HepG2 (cell line): ENCODE results near the gene SAMD10. TPM values are rescaled to one million over a fixed set of nuclear protein-coding genes. Genes with fewer than 3 reads are reported as not detected.

ENCODE experiments used
- BORCS8-MEF2B ChIP-seq: sonication (generic); formaldehyde crosslinking; IDR thresholded peaks from 2 replicates; pipeline ENCODE4 v1.8.0; 2022; ENCODE audit warnings: mild to moderate bottlenecking, missing genetic modification reagents
- KLF16 ChIP-seq, 2 experiments: sonication (generic) in 1 of 2; formaldehyde crosslinking in 1 of 2; IDR thresholded peaks; 2 replicates each; pipeline versions ENCODE4 v1.6.1 to v1.8.0; 2016 to 2023; ENCODE audit warnings: missing genetic modification reagents in 2 of 2, missing compliant biosample characterization in 1 of 2
- ZFP82 ChIP-seq: sonication (generic); formaldehyde crosslinking; IDR thresholded peaks from 2 replicates; pipeline ENCODE4 v1.5.1; 2020; ENCODE audit warnings: mild to moderate bottlenecking, missing genetic modification reagents, borderline replicate concordance
- ZNF547 ChIP-seq: sonication (generic); formaldehyde crosslinking; IDR thresholded peaks from 2 replicates; pipeline ENCODE4 v1.5.1; 2020; ENCODE audit warnings: mild to moderate bottlenecking, missing genetic modification reagents
- polyA plus RNA-seq, 8 experiments: library from polyadenylated mRNA; depleted of rRNA in 3 of 8; stranded (reverse) in 7 of 8; unstranded in 1 of 8; fragments of >200 nt; fragmentation: Illumina TruSeq in 4 of 8; extraction: Trizol in 4 of 8; gene quantifications; 2 replicates each; pipeline versions ENCODE4 v1.2.1 to v1.2.3, GENCODE V29; 2011 to 2016; ENCODE audit warnings: low read depth in 4 of 8, missing spikeins in 1 of 8, mixed read lengths in 1 of 8; ENCODE audit not compliant: insufficient read depth in 1 of 8
- total RNA-seq, 5 experiments: library from RNA; depleted of rRNA; stranded (reverse); fragments of >200 nt; fragmentation: Illumina TruSeq; extraction: Trizol; gene quantifications; 2 replicates each; pipeline ENCODE4 v1.2.3, GENCODE V29; 2016; ENCODE audit warnings: low read depth in 1 of 5
- TF ChIP-seq, protein P1 (sequence below): sonication (generic); formaldehyde crosslinking; IDR thresholded peaks from 2 replicates; pipeline ENCODE4 v1.4.0; 2020; ENCODE audit warnings: mild to moderate bottlenecking, missing genetic modification reagents, borderline replicate concordance
- TF ChIP-seq, protein P2 (sequence below): sonication (generic); formaldehyde crosslinking; IDR thresholded peaks from 2 replicates; pipeline ENCODE4 v1.4.0; 2020; ENCODE audit warnings: missing genetic modification reagents, mild to moderate bottlenecking, borderline replicate concordance
- TF ChIP-seq, protein P3 (sequence below): sonication (generic); formaldehyde crosslinking; IDR thresholded peaks from 2 replicates; pipeline ENCODE4 v1.5.1; 2020; ENCODE audit warnings: mild to moderate bottlenecking, missing genetic modification reagents
- TF ChIP-seq, protein P4 (sequence below): fragments of 450-650 bp; IDR thresholded peaks from 2 replicates; pipeline ENCODE4 v1.6.1; 2016
- TF ChIP-seq, protein P5 (sequence below): IDR thresholded peaks from 2 replicates; pipeline ENCODE4 v1.6.1; 2016
- TF ChIP-seq, protein P6 (sequence below): sonication (generic); formaldehyde crosslinking; IDR thresholded peaks from 2 replicates; pipeline ENCODE4 v1.8.0; 2022; ENCODE audit warnings: mild to moderate bottlenecking, missing genetic modification reagents, borderline replicate concordance
- TF ChIP-seq, protein P7 (sequence below): sonication (generic); formaldehyde crosslinking; IDR thresholded peaks from 2 replicates; pipeline ENCODE4 v1.5.0; 2020; ENCODE audit warnings: missing genetic modification reagents

The SAMD10 gene
- total and polyA plus RNA-seq, 2 of the 13 experiments (the other 11 are each of a cell fraction or from before 2014, with no cell fraction given) = 6.1 to 11.0 TPM

DNA sequence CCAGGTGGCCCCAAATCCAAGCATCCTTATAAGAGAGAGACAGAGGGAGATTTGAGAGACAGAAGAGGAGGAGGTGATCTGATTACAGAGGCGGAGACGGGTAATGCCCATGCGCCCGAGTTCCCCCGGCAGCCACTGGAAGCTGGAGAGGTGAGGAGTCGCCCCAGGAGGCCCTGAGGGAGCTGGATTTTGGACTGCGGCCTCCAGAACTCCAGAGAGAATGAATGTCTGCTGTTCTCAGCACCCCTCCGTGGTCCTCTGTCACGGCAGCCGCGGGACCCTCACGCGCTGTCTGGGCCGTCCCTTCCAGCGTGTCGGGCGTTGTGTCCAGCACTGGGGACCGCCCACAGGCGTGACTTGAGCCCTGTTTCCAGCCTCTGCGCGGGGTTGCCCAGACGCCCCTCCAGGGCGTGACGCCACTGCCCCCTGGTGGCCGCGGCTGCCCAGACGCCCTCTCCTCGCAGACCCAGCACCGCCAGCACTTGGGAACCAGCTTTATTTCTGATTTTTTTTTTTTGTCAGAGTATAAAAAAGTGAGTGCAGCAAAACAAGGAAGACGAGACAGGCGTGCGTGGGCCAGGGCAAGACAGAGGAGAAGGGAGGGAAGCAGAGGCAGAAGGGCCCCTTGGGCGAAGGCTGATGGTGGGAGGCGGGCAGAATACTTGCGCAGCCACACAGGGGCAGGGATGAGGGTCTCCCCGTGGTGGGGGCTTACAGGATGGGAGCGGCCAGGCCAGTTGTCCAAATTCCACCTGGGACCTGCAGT, 5.6 kb downstream of the SAMD10 start (continued):
- TF ChIP-seq KLF16 (CRISPR knock-in tag; IDR thresholded peaks at IDR 0.05) (peak in 1 of 2 experiments; percentile 86; a peak in 2 of 4 replicates), ZFP82 (0 out of 2 replicates have a peak, but pooled peaks have one; percentile 43), ZNF547 (CRISPR knock-in tag) (no peak; the same call in 1 of the 2 replicates), BORCS8-MEF2B (peak; percentile 90)
- TF ChIP-seq, protein P1, sequence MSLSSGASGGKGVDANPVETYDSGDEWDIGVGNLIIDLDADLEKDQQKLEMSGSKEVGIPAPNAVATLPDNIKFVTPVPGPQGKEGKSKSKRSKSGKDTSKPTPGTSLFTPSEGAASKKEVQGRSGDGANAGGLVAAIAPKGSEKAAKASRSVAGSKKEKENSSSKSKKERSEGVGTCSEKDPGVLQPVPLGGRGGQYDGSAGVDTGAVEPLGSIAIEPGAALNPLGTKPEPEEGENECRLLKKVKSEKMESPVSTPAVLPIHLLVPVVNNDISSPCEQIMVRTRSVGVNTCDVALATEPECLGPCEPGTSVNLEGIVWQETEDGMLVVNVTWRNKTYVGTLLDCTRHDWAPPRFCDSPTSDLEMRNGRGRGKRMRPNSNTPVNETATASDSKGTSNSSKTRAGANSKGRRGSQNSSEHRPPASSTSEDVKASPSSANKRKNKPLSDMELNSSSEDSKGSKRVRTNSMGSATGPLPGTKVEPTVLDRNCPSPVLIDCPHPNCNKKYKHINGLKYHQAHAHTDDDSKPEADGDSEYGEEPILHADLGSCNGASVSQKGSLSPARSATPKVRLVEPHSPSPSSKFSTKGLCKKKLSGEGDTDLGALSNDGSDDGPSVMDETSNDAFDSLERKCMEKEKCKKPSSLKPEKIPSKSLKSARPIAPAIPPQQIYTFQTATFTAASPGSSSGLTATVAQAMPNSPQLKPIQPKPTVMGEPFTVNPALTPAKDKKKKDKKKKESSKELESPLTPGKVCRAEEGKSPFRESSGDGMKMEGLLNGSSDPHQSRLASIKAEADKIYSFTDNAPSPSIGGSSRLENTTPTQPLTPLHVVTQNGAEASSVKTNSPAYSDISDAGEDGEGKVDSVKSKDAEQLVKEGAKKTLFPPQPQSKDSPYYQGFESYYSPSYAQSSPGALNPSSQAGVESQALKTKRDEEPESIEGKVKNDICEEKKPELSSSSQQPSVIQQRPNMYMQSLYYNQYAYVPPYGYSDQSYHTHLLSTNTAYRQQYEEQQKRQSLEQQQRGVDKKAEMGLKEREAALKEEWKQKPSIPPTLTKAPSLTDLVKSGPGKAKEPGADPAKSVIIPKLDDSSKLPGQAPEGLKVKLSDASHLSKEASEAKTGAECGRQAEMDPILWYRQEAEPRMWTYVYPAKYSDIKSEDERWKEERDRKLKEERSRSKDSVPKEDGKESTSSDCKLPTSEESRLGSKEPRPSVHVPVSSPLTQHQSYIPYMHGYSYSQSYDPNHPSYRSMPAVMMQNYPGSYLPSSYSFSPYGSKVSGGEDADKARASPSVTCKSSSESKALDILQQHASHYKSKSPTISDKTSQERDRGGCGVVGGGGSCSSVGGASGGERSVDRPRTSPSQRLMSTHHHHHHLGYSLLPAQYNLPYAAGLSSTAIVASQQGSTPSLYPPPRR (CRISPR knock-in tag) = peak; percentile 84
- TF ChIP-seq, protein P2, sequence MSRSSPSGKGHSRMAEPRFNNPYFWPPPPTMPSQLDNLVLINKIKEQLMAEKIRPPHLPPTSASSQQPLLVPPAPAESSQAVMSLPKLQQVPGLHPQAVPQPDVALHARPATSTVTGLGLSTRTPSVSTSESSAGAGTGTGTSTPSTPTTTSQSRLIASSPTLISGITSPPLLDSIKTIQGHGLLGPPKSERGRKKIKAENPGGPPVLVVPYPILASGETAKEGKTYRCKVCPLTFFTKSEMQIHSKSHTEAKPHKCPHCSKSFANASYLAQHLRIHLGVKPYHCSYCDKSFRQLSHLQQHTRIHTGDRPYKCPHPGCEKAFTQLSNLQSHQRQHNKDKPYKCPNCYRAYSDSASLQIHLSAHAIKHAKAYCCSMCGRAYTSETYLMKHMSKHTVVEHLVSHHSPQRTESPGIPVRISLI = peak; percentile 83; the same call in 1 of the 2 replicates
- TF ChIP-seq, protein P3, sequence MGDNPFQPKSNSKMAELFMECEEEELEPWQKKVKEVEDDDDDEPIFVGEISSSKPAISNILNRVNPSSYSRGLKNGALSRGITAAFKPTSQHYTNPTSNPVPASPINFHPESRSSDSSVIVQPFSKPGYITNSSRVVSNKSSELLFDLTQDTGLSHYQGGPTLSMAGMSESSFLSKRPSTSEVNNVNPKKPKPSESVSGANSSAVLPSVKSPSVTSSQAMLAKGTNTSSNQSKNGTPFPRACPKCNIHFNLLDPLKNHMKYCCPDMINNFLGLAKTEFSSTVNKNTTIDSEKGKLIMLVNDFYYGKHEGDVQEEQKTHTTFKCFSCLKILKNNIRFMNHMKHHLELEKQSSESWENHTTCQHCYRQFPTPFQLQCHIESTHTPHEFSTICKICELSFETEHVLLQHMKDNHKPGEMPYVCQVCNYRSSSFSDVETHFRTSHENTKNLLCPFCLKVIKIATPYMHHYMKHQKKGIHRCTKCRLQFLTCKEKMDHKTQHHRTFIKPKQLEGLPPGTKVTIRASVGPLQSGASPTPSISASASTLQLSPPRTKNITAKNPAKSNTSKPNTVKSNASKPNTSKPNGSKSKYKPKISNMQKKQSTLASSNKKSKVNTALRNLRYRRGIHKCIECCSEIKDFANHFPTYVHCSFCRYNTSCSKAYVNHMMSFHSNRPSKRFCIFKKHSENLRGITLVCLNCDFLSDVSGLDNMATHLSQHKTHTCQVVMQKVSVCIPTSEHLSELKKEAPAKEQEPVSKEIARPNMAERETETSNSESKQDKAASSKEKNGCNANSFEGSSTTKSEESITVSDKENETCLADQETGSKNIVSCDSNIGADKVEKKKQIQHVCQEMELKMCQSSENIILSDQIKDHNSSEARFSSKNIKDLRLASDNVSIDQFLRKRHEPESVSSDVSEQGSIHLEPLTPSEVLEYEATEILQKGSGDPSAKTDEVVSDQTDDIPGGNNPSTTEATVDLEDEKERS (CRISPR knock-in tag) = peak; percentile 74; the same call in 1 of the 2 replicates
- TF ChIP-seq, protein P4, sequence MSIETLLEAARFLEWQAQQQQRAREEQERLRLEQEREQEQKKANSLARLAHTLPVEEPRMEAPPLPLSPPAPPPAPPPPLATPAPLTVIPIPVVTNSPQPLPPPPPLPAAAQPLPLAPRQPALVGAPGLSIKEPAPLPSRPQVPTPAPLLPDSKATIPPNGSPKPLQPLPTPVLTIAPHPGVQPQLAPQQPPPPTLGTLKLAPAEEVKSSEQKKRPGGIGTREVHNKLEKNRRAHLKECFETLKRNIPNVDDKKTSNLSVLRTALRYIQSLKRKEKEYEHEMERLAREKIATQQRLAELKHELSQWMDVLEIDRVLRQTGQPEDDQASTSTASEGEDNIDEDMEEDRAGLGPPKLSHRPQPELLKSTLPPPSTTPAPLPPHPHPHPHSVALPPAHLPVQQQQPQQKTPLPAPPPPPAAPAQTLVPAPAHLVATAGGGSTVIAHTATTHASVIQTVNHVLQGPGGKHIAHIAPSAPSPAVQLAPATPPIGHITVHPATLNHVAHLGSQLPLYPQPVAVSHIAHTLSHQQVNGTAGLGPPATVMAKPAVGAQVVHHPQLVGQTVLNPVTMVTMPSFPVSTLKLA = peak; percentile 54
- TF ChIP-seq, protein P5, sequence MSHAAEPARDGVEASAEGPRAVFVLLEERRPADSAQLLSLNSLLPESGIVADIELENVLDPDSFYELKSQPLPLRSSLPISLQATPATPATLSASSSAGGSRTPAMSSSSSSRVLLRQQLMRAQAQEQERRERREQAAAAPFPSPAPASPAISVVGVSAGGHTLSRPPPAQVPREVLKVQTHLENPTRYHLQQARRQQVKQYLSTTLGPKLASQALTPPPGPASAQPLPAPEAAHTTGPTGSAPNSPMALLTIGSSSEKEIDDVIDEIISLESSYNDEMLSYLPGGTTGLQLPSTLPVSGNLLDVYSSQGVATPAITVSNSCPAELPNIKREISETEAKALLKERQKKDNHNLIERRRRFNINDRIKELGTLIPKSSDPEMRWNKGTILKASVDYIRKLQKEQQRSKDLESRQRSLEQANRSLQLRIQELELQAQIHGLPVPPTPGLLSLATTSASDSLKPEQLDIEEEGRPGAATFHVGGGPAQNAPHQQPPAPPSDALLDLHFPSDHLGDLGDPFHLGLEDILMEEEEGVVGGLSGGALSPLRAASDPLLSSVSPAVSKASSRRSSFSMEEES = peak; percentile 68
- TF ChIP-seq, protein P6, sequence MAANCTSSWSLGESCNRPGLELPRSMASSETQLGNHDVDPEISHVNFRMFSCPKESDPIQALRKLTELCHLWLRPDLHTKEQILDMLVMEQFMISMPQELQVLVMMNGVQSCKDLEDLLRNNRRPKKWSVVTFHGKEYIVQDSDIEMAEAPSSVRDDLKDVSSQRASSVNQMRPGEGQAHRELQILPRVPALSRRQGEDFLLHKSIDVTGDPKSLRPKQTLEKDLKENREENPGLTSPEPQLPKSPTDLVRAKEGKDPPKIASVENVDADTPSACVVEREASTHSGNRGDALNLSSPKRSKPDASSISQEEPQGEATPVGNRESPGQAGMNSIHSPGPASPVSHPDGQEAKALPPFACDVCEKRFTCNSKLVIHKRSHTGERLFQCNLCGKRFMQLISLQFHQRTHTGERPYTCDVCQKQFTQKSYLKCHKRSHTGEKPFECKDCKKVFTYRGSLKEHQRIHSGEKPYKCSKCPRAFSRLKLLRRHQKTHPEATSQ (CRISPR knock-in tag) = no peak
- TF ChIP-seq, protein P7, sequence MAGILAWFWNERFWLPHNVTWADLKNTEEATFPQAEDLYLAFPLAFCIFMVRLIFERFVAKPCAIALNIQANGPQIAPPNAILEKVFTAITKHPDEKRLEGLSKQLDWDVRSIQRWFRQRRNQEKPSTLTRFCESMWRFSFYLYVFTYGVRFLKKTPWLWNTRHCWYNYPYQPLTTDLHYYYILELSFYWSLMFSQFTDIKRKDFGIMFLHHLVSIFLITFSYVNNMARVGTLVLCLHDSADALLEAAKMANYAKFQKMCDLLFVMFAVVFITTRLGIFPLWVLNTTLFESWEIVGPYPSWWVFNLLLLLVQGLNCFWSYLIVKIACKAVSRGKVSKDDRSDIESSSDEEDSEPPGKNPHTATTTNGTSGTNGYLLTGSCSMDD (CRISPR knock-in tag) = no peak
